Measurements from ENCODE around the gene PCMTD2. TPM values are rescaled to one million over a fixed set of nuclear protein-coding genes. Genes with fewer than 3 reads are reported as not detected.

PCMTD2 gene
- total RNA-seq, 2 experiments from 2014 or later = 32.8 to 33.7 TPM

GRCh38 chr20:64236137-64237088, 19.1 kb upstream of the PCMTD2 start:
- CTCF ChIA-PET = no interaction called here

DNA sequence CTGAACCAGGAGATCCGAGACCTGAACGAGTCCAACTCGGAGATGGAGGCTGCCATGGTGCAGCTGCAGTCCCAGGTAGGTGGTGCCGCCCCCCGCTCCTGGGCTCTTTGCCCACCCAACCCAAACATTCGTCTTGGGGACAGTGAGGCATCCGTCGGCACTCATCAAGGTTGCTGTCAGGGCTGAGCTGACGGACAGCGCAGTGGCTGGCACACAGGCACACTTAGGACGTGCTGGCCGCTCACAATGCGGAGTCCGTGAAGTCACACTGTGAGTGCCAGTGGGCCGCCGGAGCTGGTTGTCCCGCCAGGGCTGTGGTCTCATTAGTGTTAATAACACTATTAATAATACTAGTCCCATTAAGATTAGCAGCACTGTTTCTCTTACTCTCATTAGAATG, 18.2 kb upstream of the PCMTD2 start:
- CTCF ChIA-PET = no interaction called here
- H3K9me3 Mint-ChIP-seq = no peaks in the 10 kb centered on the region
- H3K27me3 Mint-ChIP-seq = peaks cover 1% of the 10 kb centered on the region
- intact Hi-C loops (cut with micrococcal nuclease) = no loop called here
- no peak overlapping the region for H3K27ac Mint-ChIP-seq
- H3K4me3 Mint-ChIP-seq = no peak overlapping the region
- H3K4me1 Mint-ChIP-seq (ENCODE audit: low read depth) = peaks cover 7% of the 10 kb centered on the region
- POLR2A ChIA-PET = no interaction called here
- DNase-seq = no peak
- H3K36me3 Mint-ChIP-seq = no peaks in the 10 kb centered on the region

More at GRCh38 chr20:64236137-64237088, 19.1 kb upstream of the PCMTD2 start:
- H3K9me3 Mint-ChIP-seq = no peaks in the 10 kb centered on the region
- H3K36me3 Mint-ChIP-seq = no peaks in the 10 kb centered on the region
- no peak overlapping the region for H3K27ac Mint-ChIP-seq
- H3K4me3 Mint-ChIP-seq = no peak overlapping the region
- intact Hi-C loops (cut with micrococcal nuclease) = no loop called here
- DNase-seq = no peak
- peaks cover 7% of the 10 kb centered on the region for H3K4me1 Mint-ChIP-seq (ENCODE audit: low read depth)
- POLR2A ChIA-PET = no interaction called here
- H3K27me3 Mint-ChIP-seq = no peaks in the 10 kb centered on the region

DNA sequence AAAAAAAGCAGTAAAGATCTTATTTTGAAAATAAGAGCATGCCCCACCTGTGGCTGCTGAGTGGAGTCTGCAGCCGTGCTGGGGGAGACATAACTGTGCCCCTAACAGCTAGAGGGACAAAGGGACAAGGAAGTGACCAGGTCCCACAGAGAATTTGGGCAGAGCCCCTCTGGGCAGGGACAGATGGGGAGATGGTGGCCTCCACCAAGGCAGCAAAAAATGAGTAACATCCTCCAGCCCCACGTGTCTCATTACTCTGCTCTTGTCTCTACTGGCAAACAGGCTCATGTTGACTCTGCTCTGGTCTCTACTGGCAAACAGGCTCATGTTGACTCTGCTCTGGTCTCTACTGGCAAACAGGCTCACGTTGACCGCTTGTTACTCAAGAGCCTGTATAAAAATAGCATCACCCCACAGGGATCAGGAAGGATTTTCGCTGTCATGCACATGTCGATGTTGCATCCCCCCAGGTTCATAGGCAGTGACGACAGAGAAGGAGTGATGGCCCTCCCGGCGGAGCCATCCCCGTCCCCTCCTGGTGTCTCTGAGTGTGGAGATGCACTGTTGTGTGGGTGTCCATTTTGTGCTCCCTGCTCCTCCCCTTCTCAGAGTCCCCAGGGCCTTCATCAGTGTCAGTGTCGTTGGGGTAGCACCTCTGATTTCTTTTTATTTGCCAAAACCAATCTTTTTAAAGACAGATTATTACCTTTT, 17.3 kb upstream of the PCMTD2 start:
- H3K4me1 Mint-ChIP-seq (ENCODE audit: low read depth) = peaks cover 7% of the 10 kb centered on the region
- no peaks in the 10 kb centered on the region for H3K36me3 Mint-ChIP-seq
- H3K27me3 Mint-ChIP-seq = peaks cover 2% of the 10 kb centered on the region
- no peak overlapping the region for H3K4me3 Mint-ChIP-seq
- H3K9me3 Mint-ChIP-seq = no peaks in the 10 kb centered on the region
- ChIA-PET CTCF (no interaction called here), POLR2A (no interaction called here)
- no peak overlapping the region for H3K27ac Mint-ChIP-seq
- DNase-seq = no peak
- intact Hi-C loops (cut with micrococcal nuclease) = no loop called here

GRCh38 chr20:64238851-64239387, 16.6 kb upstream of the PCMTD2 start:
- H3K9me3 Mint-ChIP-seq = no peaks in the 10 kb centered on the region
- ChIA-PET CTCF (no interaction called here), POLR2A (no interaction called here)
- intact Hi-C loops (cut with micrococcal nuclease) = no loop called here
- H3K4me3 Mint-ChIP-seq = no peak overlapping the region
- peaks cover under 1% of the 10 kb centered on the region for H3K4me1 Mint-ChIP-seq (ENCODE audit: low read depth)
- no peak for DNase-seq
- H3K27ac Mint-ChIP-seq = no peak overlapping the region
- H3K27me3 Mint-ChIP-seq = peaks cover 4% of the 10 kb centered on the region
- H3K36me3 Mint-ChIP-seq = no peaks in the 10 kb centered on the region

DNA sequence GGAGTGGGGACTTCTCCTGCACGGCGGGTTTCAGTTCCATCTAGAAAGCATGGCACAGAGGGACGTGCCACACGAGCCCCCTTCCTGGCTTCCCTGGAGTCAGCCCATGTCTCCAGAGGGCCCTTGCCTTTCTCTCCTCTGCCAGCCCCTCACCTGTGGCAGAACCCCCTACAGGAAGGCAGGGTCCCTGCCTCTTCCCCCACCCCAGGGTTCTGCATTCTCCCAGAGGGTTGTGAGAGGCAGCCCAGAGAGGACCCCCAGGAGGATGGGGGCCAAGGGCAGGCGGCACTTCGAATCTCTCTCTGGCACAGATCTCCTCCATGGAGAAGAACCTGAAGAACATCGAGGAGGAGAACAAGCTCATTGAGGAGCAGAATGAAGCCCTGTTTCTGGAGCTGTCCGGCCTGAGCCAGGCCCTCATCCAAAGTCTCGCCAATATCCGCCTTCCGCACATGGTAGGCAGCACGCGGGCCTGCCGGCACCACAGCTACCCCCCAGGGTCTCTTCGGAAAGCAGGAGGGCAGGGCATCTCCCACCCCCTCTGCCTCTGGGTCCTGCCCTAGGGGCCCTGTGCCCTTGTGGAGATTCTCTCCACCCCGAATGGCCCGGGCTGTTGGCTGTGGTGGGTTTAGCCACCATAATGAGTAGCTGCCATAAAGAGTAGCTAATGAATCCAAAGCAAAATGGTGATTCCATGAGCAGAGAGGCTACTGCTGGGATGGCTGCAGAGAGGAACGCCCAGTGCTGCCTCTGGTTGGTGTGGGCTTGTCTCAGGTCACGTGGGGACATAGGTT, 15.9 kb upstream of the PCMTD2 start:
- DNase-seq = no peak
- Mint-ChIP-seq H3K36me3 (no peaks in the 10 kb centered on the region), H3K27ac (no peak overlapping the region), H3K4me1 (ENCODE audit: low read depth) (no peaks in the 10 kb centered on the region), H3K9me3 (no peaks in the 10 kb centered on the region), H3K27me3 (peaks cover 6% of the 10 kb centered on the region), H3K4me3 (no peak overlapping the region)
- POLR2A ChIA-PET = no interaction called here
- CTCF ChIA-PET = no interaction called here
- intact Hi-C loops (cut with micrococcal nuclease) = no loop called here

DNA sequence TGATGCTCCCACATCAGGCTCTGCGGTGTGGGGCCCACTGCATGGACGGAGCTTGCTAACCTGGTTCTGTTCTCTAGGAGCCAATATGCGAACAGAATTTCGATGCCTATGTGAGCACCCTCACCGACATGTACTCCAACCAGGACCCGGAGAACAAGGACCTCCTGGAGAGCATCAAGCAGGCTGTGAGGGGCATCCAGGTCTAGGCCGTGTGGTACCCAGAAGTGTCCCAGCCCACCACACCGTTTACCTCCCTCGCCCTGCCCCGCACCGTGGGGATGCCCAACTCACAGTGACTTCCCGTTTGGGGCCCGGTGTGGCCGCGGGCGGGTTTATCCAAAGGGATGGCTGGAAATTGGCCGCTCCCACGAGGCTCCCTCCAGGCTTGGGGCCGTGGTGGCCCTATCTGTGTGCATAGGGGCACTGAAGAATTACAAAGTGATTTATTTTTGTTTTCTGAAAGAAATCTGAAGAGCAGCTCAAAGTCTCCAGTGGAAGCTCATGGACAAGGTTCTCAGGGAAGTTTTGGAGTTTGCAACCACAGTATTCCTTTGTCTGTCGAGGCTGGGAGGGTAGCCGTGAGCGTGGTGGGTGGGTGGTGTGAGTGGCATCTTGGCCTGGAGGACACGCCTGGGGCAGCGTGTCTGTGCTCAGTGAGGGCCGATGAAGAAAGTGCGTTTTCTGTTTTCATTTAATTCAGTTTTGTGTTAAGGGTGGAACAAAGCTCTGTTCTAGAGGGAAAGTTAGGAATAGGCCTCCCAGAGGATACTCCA, 15.1 kb upstream of the PCMTD2 start:
- Mint-ChIP-seq H3K9me3 (no peaks in the 10 kb centered on the region), H3K4me1 (ENCODE audit: low read depth) (peaks cover 3% of the 10 kb centered on the region), H3K4me3 (no peak overlapping the region), H3K27ac (no peak overlapping the region), H3K36me3 (no peaks in the 10 kb centered on the region), H3K27me3 (peaks cover 9% of the 10 kb centered on the region)
- ChIA-PET CTCF (no interaction called here), POLR2A (no interaction called here)
- DNase-seq = no peak
- intact Hi-C loops (cut with micrococcal nuclease) = no loop called here

GRCh38 chr20:64241061-64241460, 14.5 kb upstream of the PCMTD2 start:
- no peak overlapping the region for H3K27ac Mint-ChIP-seq
- H3K9me3 Mint-ChIP-seq = no peaks in the 10 kb centered on the region
- H3K36me3 Mint-ChIP-seq = no peaks in the 10 kb centered on the region
- DNase-seq = no peak
- H3K4me3 Mint-ChIP-seq = no peak overlapping the region
- ChIA-PET POLR2A (no interaction called here), CTCF (no interaction called here)
- H3K4me1 Mint-ChIP-seq (ENCODE audit: low read depth) = peaks cover 3% of the 10 kb centered on the region
- intact Hi-C loops (cut with micrococcal nuclease) = no loop called here
- H3K27me3 Mint-ChIP-seq = peaks cover 11% of the 10 kb centered on the region

DNA sequence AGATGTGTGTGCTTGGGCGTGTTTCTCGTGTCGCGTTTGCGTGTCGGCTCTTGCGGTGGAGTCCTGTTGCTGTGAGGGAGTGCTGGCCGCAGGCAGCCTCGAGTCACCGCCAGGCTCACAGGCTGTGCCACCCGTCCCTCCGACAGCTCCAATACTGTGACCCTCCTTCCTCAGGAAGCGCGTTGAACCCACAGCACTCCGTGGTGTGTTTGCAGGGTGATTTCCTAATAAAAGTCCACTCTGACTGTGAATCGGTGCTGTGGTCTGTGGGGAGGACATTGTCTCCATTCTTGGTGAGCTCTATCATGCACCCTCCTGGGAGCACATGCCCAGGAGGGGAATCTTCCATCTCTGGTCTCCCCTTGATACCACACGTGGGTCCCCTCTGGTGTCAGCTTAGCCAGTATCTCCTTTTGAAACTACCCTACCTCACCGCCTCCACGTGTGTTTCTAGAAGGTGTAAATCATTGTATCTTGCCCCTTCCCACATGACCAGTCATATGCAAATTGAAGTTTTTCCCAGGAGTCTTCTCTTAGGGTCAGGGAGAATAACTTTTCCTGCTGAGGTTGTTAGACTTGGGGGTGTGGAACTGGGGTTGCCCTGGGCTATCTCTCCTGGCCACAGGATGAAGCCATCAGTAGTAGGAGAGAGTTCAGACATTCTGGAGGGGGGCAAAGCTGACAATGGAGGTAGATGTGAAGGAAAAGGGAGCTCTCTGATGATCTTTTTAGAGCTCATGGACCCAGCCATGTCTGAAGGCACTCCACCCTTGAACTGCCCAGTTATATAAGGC, 13.3 kb upstream of the PCMTD2 start:
- Mint-ChIP-seq H3K27ac (no peak overlapping the region), H3K27me3 (peaks cover 16% of the 10 kb centered on the region), H3K4me1 (ENCODE audit: low read depth) (peaks cover 3% of the 10 kb centered on the region), H3K4me3 (no peak overlapping the region), H3K9me3 (no peaks in the 10 kb centered on the region), H3K36me3 (no peaks in the 10 kb centered on the region)
- DNase-seq = no peak
- ChIA-PET CTCF (interaction anchor here (0.7 kb wide), 1 partner anchor 688 kb away, joined by 3 read pairs; no protein-coding TSS in a partner anchor), POLR2A (no interaction called here)
- intact Hi-C loops (cut with micrococcal nuclease) = no loop called here

DNA sequence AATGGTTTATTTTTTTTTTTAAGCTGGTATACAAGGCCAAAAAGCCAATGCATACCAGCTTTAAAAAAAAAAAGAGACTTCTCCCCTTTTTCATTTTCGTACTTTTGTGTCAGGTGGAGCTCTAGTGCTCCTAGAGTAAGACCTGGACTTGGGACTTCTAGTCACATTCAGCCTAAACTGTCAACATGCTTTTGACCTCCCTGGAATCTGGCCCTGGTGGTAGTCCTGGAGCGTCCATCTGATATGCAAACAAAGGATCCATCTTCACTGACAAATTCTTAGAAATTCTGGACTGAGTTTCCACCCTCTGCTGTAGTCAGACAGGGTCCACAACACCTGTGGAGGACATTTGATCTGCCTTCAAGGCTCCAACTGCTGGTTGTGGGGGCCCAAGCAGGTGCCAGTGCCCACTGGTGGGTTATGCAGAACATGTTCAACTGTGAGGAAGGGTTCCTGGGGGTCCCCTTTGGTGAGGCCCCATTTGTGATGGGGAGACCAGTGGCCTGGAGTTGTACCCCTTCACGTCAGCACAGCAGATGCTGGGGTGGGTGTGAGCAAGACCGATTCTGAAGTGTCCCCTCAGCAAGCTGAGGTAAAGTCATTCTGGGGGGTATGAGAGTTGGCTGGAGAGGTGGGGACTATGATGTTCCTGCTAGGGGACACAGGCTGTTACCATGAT, 12.6 kb upstream of the PCMTD2 start:
- POLR2A ChIA-PET = no interaction called here
- Mint-ChIP-seq H3K36me3 (no peaks in the 10 kb centered on the region), H3K4me1 (ENCODE audit: low read depth) (peaks cover 3% of the 10 kb centered on the region), H3K4me3 (no peak overlapping the region), H3K27me3 (peaks cover 16% of the 10 kb centered on the region), H3K27ac (no peak overlapping the region), H3K9me3 (no peaks in the 10 kb centered on the region)
- intact Hi-C loops (cut with micrococcal nuclease) = no loop called here
- CTCF ChIA-PET = interaction anchor here (0.7 kb wide), 1 partner anchor 688 kb away, joined by 3 read pairs; no protein-coding TSS in a partner anchor
- peak; percentile 3 for DNase-seq

GRCh38 chr20:64244281-64244805, 11.2 kb upstream of the PCMTD2 start:
- Mint-ChIP-seq H3K4me3 (no peak overlapping the region), H3K27ac (no peak overlapping the region), H3K4me1 (ENCODE audit: low read depth) (peaks cover 3% of the 10 kb centered on the region), H3K36me3 (no peaks in the 10 kb centered on the region), H3K27me3 (peaks cover 16% of the 10 kb centered on the region), H3K9me3 (no peaks in the 10 kb centered on the region)
- CTCF ChIA-PET = no interaction called here
- DNase-seq = peak; percentile 3
- intact Hi-C loops (cut with micrococcal nuclease) = no loop called here
- POLR2A ChIA-PET = no interaction called here

Data from activated CD4-positive, alpha-beta memory T cell treated with anti-CD3 and anti-CD28 coated beads for 36 hours (primary cell).